ENCODE data around the gene SMYD3. TPM values are rescaled to one million over a fixed set of nuclear protein-coding genes. Genes with fewer than 3 reads are reported as not detected.

The SMYD3 gene
- total and polyA plus RNA-seq, 2 of the 13 experiments (the other 11 are each of a cell fraction or from before 2014, with no cell fraction given) = 27.7 to 35.8 TPM

GRCh38 chr1:246083416-246083815, 423.7 kb downstream of the SMYD3 start:
- H2AFZ ChIP-seq (ENCODE audit: low read length) = no peak overlapping the region
- ATAC-seq (no peak), FAIRE-seq (no peak), DNase-seq (ENCODE audit: low spot score) (no peak)
- POLR2A ChIA-PET = no interaction called here
- no peak overlapping the region for H3K9ac ChIP-seq (ENCODE audit: insufficient read depth, low read depth, low read length)
- no peaks in the 10 kb centered on the region; a peak in 1 of 5 replicates for H3K27me3 ChIP-seq (ENCODE audit: control insufficient read depth in 1 of 2, insufficient read depth in 2 of 2, low read length in 2 of 2)
- CTCF ChIA-PET (ENCODE audit: low intra/inter-chr PET ratio, low total read pairs) = no interaction called here
- intact Hi-C loops (cut with micrococcal nuclease; ENCODE audit: unreplicated experiment) = no loop called here
- peaks cover 36% of the 10 kb centered on the region for H3K4me1 ChIP-seq (ENCODE audit: insufficient read depth, low read length)
- no peak overlapping the region for H3K27ac ChIP-seq (ENCODE audit: extremely low read length, insufficient read depth, low read length)
- BruUV-seq (replicated peaks) = no TSS peak
- TF ChIP-seq ZNF460 (CRISPR knock-in tag; IDR thresholded peaks at IDR 0.05; ENCODE audit: borderline replicate concordance) (no peak), GATAD2A (CRISPR knock-in tag; IDR thresholded peaks at IDR 0.05) (no peak), NR2C2 (CRISPR knock-in tag; IDR thresholded peaks at IDR 0.05; ENCODE audit: borderline replicate concordance) (no peak), ZFP41 (CRISPR knock-in tag; IDR thresholded peaks at IDR 0.05; ENCODE audit: borderline replicate concordance) (no peak), HOXD1 (CRISPR knock-in tag; IDR thresholded peaks at IDR 0.05) (no peak), RORA (CRISPR knock-in tag; IDR thresholded peaks at IDR 0.05) (no peak), GTF2F1 (IDR thresholded peaks at IDR 0.05; ENCODE audit: low read length) (no peak), ATF7-NPFF (CRISPR knock-in tag; IDR thresholded peaks at IDR 0.05; ENCODE audit: low read depth) (no peak), CC2D1A (CRISPR knock-in tag; IDR thresholded peaks at IDR 0.05) (no peak)
- H3K4me2 ChIP-seq (ENCODE audit: low read depth, low read length) = no peak overlapping the region
- no peaks in the 10 kb centered on the region for H3K36me3 ChIP-seq (replicated peaks in 1 of 2; ENCODE audit: control insufficient read depth in 1 of 2, insufficient read depth in 2 of 2, low read length in 2 of 2)
- WGBS (ENCODE audit: low lambda C conversion rate) = 75% methylated on average over 9 of the region's 9 CpGs
- H3K79me2 ChIP-seq (ENCODE audit: insufficient read depth, low read length) = no peaks in the 10 kb centered on the region
- no peak overlapping the region for H3K4me3 ChIP-seq (replicated peaks in 1 of 3; ENCODE audit: insufficient read depth in 1 of 3, low read depth in 2 of 3, low read length in 3 of 3)
- in situ Hi-C loops (cut with HindIII; ENCODE audit: extremely low pct_ligation_motif_present, low pct_unique_long_range_greater_than_20kb) = no loop called here
- H3K9me3 ChIP-seq (ENCODE audit: low read length) = peaks cover 8% of the 10 kb centered on the region; the same call in 1 of the 2 replicates
- H4K20me1 ChIP-seq (ENCODE audit: insufficient read depth, low read length) = no peaks in the 10 kb centered on the region

GRCh38 chr1:246081856-246082668, 425.0 kb downstream of the SMYD3 start:
- H3K36me3 ChIP-seq (replicated peaks in 1 of 2; ENCODE audit: control insufficient read depth in 1 of 2, insufficient read depth in 2 of 2, low read length in 2 of 2) = no peaks in the 10 kb centered on the region
- ChIA-PET POLR2A (no interaction called here), CTCF (ENCODE audit: low intra/inter-chr PET ratio, low total read pairs) (no interaction called here)
- FAIRE-seq (no peak), DNase-seq (ENCODE audit: low spot score) (no peak), ATAC-seq (no peak)
- H3K27me3 ChIP-seq (ENCODE audit: control insufficient read depth in 1 of 2, insufficient read depth in 2 of 2, low read length in 2 of 2) = no peaks in the 10 kb centered on the region; a peak in 1 of 5 replicates
- WGBS (ENCODE audit: low lambda C conversion rate) = 94% methylated on average over 13 of the region's 13 CpGs
- peaks cover 44% of the 10 kb centered on the region for H3K4me1 ChIP-seq (ENCODE audit: insufficient read depth, low read length)
- H3K4me2 ChIP-seq (ENCODE audit: low read depth, low read length) = no peak overlapping the region
- H3K27ac ChIP-seq (ENCODE audit: extremely low read length, insufficient read depth, low read length) = peak overlapping the region; percentile 47
- 0 out of 2 replicates have a peak overlapping the region, but pooled peaks have one; percentile 39 for H3K9ac ChIP-seq (ENCODE audit: insufficient read depth, low read depth, low read length)
- TF ChIP-seq ZBTB33 (CRISPR knock-in tag; IDR thresholded peaks at IDR 0.05) (0 out of 2 replicates have a peak, but pooled peaks have one; percentile 20), ZNF501 (CRISPR knock-in tag; IDR thresholded peaks at IDR 0.05) (no peak), ZBTB49 (CRISPR knock-in tag; IDR thresholded peaks at IDR 0.05; ENCODE audit: borderline replicate concordance) (no peak), ZNF792 (CRISPR knock-in tag; IDR thresholded peaks at IDR 0.05) (no peak)
- no TSS peak for BruUV-seq (replicated peaks)
- H3K9me3 ChIP-seq (ENCODE audit: low read length) = peaks cover 8% of the 10 kb centered on the region; the same call in 1 of the 2 replicates
- H2AFZ ChIP-seq (ENCODE audit: low read length) = no peak overlapping the region
- H3K4me3 ChIP-seq (replicated peaks in 1 of 3; ENCODE audit: insufficient read depth in 1 of 3, low read depth in 2 of 3, low read length in 3 of 3) = no peak overlapping the region
- in situ Hi-C loops (cut with HindIII; ENCODE audit: extremely low pct_ligation_motif_present, low pct_unique_long_range_greater_than_20kb) = no loop called here
- no peaks in the 10 kb centered on the region for H4K20me1 ChIP-seq (ENCODE audit: insufficient read depth, low read length)
- no peaks in the 10 kb centered on the region for H3K79me2 ChIP-seq (ENCODE audit: insufficient read depth, low read length)
- intact Hi-C loops (cut with micrococcal nuclease; ENCODE audit: unreplicated experiment) = no loop called here
